Measurements from ENCODE around the gene SPATA17.

- no peak for TF ChIP-seq POLR2A (IDR thresholded peaks at IDR 0.05)
- TF ChIP-seq, protein P1, sequence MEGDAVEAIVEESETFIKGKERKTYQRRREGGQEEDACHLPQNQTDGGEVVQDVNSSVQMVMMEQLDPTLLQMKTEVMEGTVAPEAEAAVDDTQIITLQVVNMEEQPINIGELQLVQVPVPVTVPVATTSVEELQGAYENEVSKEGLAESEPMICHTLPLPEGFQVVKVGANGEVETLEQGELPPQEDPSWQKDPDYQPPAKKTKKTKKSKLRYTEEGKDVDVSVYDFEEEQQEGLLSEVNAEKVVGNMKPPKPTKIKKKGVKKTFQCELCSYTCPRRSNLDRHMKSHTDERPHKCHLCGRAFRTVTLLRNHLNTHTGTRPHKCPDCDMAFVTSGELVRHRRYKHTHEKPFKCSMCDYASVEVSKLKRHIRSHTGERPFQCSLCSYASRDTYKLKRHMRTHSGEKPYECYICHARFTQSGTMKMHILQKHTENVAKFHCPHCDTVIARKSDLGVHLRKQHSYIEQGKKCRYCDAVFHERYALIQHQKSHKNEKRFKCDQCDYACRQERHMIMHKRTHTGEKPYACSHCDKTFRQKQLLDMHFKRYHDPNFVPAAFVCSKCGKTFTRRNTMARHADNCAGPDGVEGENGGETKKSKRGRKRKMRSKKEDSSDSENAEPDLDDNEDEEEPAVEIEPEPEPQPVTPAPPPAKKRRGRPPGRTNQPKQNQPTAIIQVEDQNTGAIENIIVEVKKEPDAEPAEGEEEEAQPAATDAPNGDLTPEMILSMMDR (IDR thresholded peaks at IDR 0.05 in 4 of 5, conservative IDR thresholded peaks at IDR 0.05 in 1 of 5) = no peak
Observed at GRCh38 chr1:217813031-217813430, 181.9 kb downstream of the SPATA17 start.
